ENCODE results near the gene GRN. TPM values are rescaled to one million over a fixed set of nuclear protein-coding genes. Genes with fewer than 3 reads are reported as not detected.
A peak's percentile ranks its signal among the peaks of the same experiment; 100 is the strongest.

The GRN gene
- total RNA-seq, 1 donor from 2014 or later, result 521 TPM

- TF ChIP-seq CTCF (IDR thresholded peaks at IDR 0.05; ENCODE audit: insufficient read depth, low read length, poor library complexity, severe bottlenecking), result peak; percentile 51
- Histone ChIP-seq H3K36me3 (ENCODE audit: control insufficient read depth, insufficient read depth, low read length) (no peaks in the 10 kb centered on the region), H3K27me3 (ENCODE audit: control insufficient read depth, insufficient read depth, low read length) (peaks cover 7% of the 10 kb centered on the region), H3K4me3 (ENCODE audit: low read depth, low read length) (no peak overlapping the region)
- DNase-seq (ENCODE audit: low read depth), result no peak
Measured at GRCh38 chr17:44376124-44376523, 31.0 kb downstream of the GRN start.

GRCh38 chr17:44376779-44377178 is 31.7 kb downstream of the GRN start:
- Histone ChIP-seq H3K36me3 (ENCODE audit: control insufficient read depth, insufficient read depth, low read length) (no peaks in the 10 kb centered on the region), H3K4me3 (ENCODE audit: low read depth, low read length) (no peak overlapping the region), H3K27me3 (ENCODE audit: control insufficient read depth, insufficient read depth, low read length) (peaks cover 8% of the 10 kb centered on the region)
- no peak for DNase-seq (ENCODE audit: low read depth)
- TF ChIP-seq CTCF (IDR thresholded peaks at IDR 0.05; ENCODE audit: insufficient read depth, low read length, poor library complexity, severe bottlenecking), result no peak

GRCh38 chr17:44378171-44378705 is 33.1 kb downstream of the GRN start:
- Histone ChIP-seq H3K27me3 (ENCODE audit: control insufficient read depth, insufficient read depth, low read length) (peaks cover 14% of the 10 kb centered on the region), H3K4me3 (ENCODE audit: low read depth, low read length) (no peak overlapping the region), H3K36me3 (ENCODE audit: control insufficient read depth, insufficient read depth, low read length) (no peaks in the 10 kb centered on the region)
- no peak for TF ChIP-seq CTCF (IDR thresholded peaks at IDR 0.05; ENCODE audit: insufficient read depth, low read length, poor library complexity, severe bottlenecking)
- DNase-seq (ENCODE audit: low read depth), result no peak

GRCh38 chr17:44379887-44380286 is 34.8 kb downstream of the GRN start:
- Histone ChIP-seq H3K27me3 (ENCODE audit: control insufficient read depth, insufficient read depth, low read length) (peaks cover 25% of the 10 kb centered on the region), H3K36me3 (ENCODE audit: control insufficient read depth, insufficient read depth, low read length) (no peaks in the 10 kb centered on the region), H3K4me3 (ENCODE audit: low read depth, low read length) (no peak overlapping the region)
- DNase-seq (ENCODE audit: low read depth), result no peak
- TF ChIP-seq CTCF (IDR thresholded peaks at IDR 0.05; ENCODE audit: insufficient read depth, low read length, poor library complexity, severe bottlenecking), result no peak

- Histone ChIP-seq H3K36me3 (ENCODE audit: control insufficient read depth, insufficient read depth, low read length) (no peaks in the 10 kb centered on the region), H3K4me3 (ENCODE audit: low read depth, low read length) (no peak overlapping the region), H3K27me3 (ENCODE audit: control insufficient read depth, insufficient read depth, low read length) (peaks cover 34% of the 10 kb centered on the region)
- no peak for DNase-seq (ENCODE audit: low read depth)
- TF ChIP-seq CTCF (IDR thresholded peaks at IDR 0.05; ENCODE audit: insufficient read depth, low read length, poor library complexity, severe bottlenecking), result no peak
Measured at GRCh38 chr17:44380767-44381166, 35.7 kb downstream of the GRN start.

- Histone ChIP-seq H3K4me3 (ENCODE audit: low read depth, low read length) (no peak overlapping the region), H3K27me3 (ENCODE audit: control insufficient read depth, insufficient read depth, low read length) (peaks cover 37% of the 10 kb centered on the region), H3K36me3 (ENCODE audit: control insufficient read depth, insufficient read depth, low read length) (no peaks in the 10 kb centered on the region)
- no peak for TF ChIP-seq CTCF (IDR thresholded peaks at IDR 0.05; ENCODE audit: insufficient read depth, low read length, poor library complexity, severe bottlenecking)
- no peak for DNase-seq (ENCODE audit: low read depth)
Measured at GRCh38 chr17:44381810-44382305, 36.8 kb downstream of the GRN start.
